SJCRH30 (cell line): ENCODE data around the gene PRPS1L1. TPM values are rescaled to one million over a fixed set of nuclear protein-coding genes. Genes with fewer than 3 reads are reported as not detected.

Experiments
- DNase-seq, 2 experiments: peaks; one replicate each; pipeline ENCODE4 v3.0.0-alpha.2; 2015 to 2020
- H3K27ac ChIP-seq: fragments of 250-450 bp; sonication (Bioruptor Pico); 2 replicates; pipeline ENCODE4 v1.5.1; 2020; ENCODE audit warnings: mild to moderate bottlenecking, moderate library complexity
- H3K27me3 ChIP-seq: fragments of 250-450 bp; sonication (Bioruptor Pico); 2 replicates; pipeline ENCODE4 v1.5.1; 2020; ENCODE audit warnings: mild to moderate bottlenecking, moderate library complexity
- H3K36me3 ChIP-seq: fragments of 250-450 bp; sonication (Bioruptor Pico); 2 replicates; pipeline ENCODE4 v1.5.1; 2020; ENCODE audit warnings: mild to moderate bottlenecking, moderate library complexity
- H3K4me1 ChIP-seq: fragments of 250-450 bp; sonication (Bioruptor Pico); 2 replicates; pipeline ENCODE4 v1.5.1; 2020; ENCODE audit warnings: mild to moderate bottlenecking, moderate library complexity
- H3K4me3 ChIP-seq: fragments of 250-450 bp; sonication (Bioruptor Pico); 2 replicates; pipeline ENCODE4 v1.5.1; 2020; ENCODE audit warnings: mild to moderate bottlenecking, moderate library complexity
- H3K9me3 ChIP-seq: fragments of 250-450 bp; sonication (Bioruptor Pico); replicated peaks from 2 replicates; pipeline ENCODE4 v1.5.1; 2020; ENCODE audit warnings: mild to moderate bottlenecking, moderate library complexity
- total RNA-seq: library from RNA; depleted of rRNA; stranded (reverse); fragments of >200 nt; shearing (Covaris generic); gene quantifications from 2 replicates; pipeline ENCODE4 v1.2.3, GENCODE V29; 2014; rRNA removed

PRPS1L1 gene
- total RNA-seq: not detected in 2 replicates

- DNase-seq: no peak
Measured at GRCh38 chr7:18027628-18028027, at the start of gene PRPS1L1. Gene PRPS1L1, minus strand, starts transcription at chr7:18027846.

GRCh38 chr7:18076461-18076860 lies 48.8 kb upstream of the PRPS1L1 start:
- H3K36me3 ChIP-seq: no peaks in the 10 kb centered on the region
- no peak for DNase-seq
- H3K4me3 ChIP-seq: no peak overlapping the region
- no peaks in the 10 kb centered on the region for H3K4me1 ChIP-seq
- no peaks in the 10 kb centered on the region for H3K27me3 ChIP-seq
- H3K27ac ChIP-seq: no peak overlapping the region
- H3K9me3 ChIP-seq: no peaks in the 10 kb centered on the region

More at GRCh38 chr7:18027628-18028027, at the start of gene PRPS1L1:
- H3K27ac ChIP-seq: no peak within 1 kb of the TSS
- no peaks in the 10 kb centered on the region for H3K4me1 ChIP-seq
- H3K9me3 ChIP-seq: no peaks in the 10 kb centered on the region
- H3K27me3 ChIP-seq: no peaks in the 10 kb centered on the region; the same call in 1 of the 2 replicates
- H3K36me3 ChIP-seq: no peaks in the 10 kb centered on the region
- no peak within 1 kb of the TSS for H3K4me3 ChIP-seq

- Histone ChIP-seq H3K4me1 (no peaks in the 10 kb centered on the region), H3K4me3 (no peak overlapping the region), H3K27ac (no peak overlapping the region), H3K9me3 (no peaks in the 10 kb centered on the region), H3K27me3 (no peaks in the 10 kb centered on the region), H3K36me3 (no peaks in the 10 kb centered on the region)
- DNase-seq: no peak
Measured at GRCh38 chr7:18068745-18069144, 41.1 kb upstream of the PRPS1L1 start.

- H3K4me1 ChIP-seq: no peaks in the 10 kb centered on the region
- H3K27ac ChIP-seq: no peak overlapping the region
- DNase-seq: peak; percentile 35 to 71
- H3K36me3 ChIP-seq: no peaks in the 10 kb centered on the region
- H3K27me3 ChIP-seq: no peaks in the 10 kb centered on the region
- H3K9me3 ChIP-seq: no peaks in the 10 kb centered on the region
- no peak overlapping the region for H3K4me3 ChIP-seq
Measured at GRCh38 chr7:18064242-18064838, 36.7 kb upstream of the PRPS1L1 start.

GRCh38 chr7:18063149-18063901 lies 35.7 kb upstream of the PRPS1L1 start:
- H3K4me3 ChIP-seq: no peak overlapping the region
- H3K27me3 ChIP-seq: no peaks in the 10 kb centered on the region
- no peaks in the 10 kb centered on the region for H3K36me3 ChIP-seq
- no peaks in the 10 kb centered on the region for H3K4me1 ChIP-seq
- no peak for DNase-seq
- H3K9me3 ChIP-seq: no peaks in the 10 kb centered on the region
- no peak overlapping the region for H3K27ac ChIP-seq

- no peaks in the 10 kb centered on the region for H3K36me3 ChIP-seq
- H3K4me1 ChIP-seq: no peaks in the 10 kb centered on the region
- no peak for DNase-seq
- H3K9me3 ChIP-seq: no peaks in the 10 kb centered on the region
- H3K4me3 ChIP-seq: no peak overlapping the region
- H3K27ac ChIP-seq: no peak overlapping the region
- no peaks in the 10 kb centered on the region for H3K27me3 ChIP-seq
Measured at GRCh38 chr7:18059171-18059570, 31.5 kb upstream of the PRPS1L1 start.

GRCh38 chr7:18053941-18054340 lies 26.3 kb upstream of the PRPS1L1 start:
- Histone ChIP-seq H3K4me3 (no peak overlapping the region), H3K27me3 (no peaks in the 10 kb centered on the region), H3K9me3 (no peaks in the 10 kb centered on the region), H3K4me1 (no peaks in the 10 kb centered on the region), H3K27ac (no peak overlapping the region), H3K36me3 (no peaks in the 10 kb centered on the region)
- DNase-seq: no peak

GRCh38 chr7:18053177-18053928 lies 25.7 kb upstream of the PRPS1L1 start:
- H3K4me1 ChIP-seq: no peaks in the 10 kb centered on the region

GRCh38 chr7:18049262-18049661 lies 21.6 kb upstream of the PRPS1L1 start:
- no peaks in the 10 kb centered on the region for H3K36me3 ChIP-seq
- no peaks in the 10 kb centered on the region for H3K4me1 ChIP-seq
- no peaks in the 10 kb centered on the region for H3K27me3 ChIP-seq
- no peak overlapping the region for H3K27ac ChIP-seq
- no peak for DNase-seq
- no peaks in the 10 kb centered on the region for H3K9me3 ChIP-seq
- H3K4me3 ChIP-seq: no peak overlapping the region

More at GRCh38 chr7:18053177-18053928, 25.7 kb upstream of the PRPS1L1 start:
- Histone ChIP-seq H3K4me3 (no peak overlapping the region), H3K9me3 (no peaks in the 10 kb centered on the region), H3K36me3 (no peaks in the 10 kb centered on the region), H3K27ac (no peak overlapping the region), H3K27me3 (no peaks in the 10 kb centered on the region)
- DNase-seq: no peak

GRCh38 chr7:18046601-18047000 lies 19.0 kb upstream of the PRPS1L1 start:
- no peak overlapping the region for H3K4me3 ChIP-seq
- H3K27ac ChIP-seq: no peak overlapping the region
- H3K36me3 ChIP-seq: no peaks in the 10 kb centered on the region
- H3K4me1 ChIP-seq: no peaks in the 10 kb centered on the region
- H3K9me3 ChIP-seq: no peaks in the 10 kb centered on the region; the same call in 1 of the 2 replicates
- no peak for DNase-seq
- no peaks in the 10 kb centered on the region for H3K27me3 ChIP-seq

GRCh38 chr7:18045171-18045570 lies 17.5 kb upstream of the PRPS1L1 start:
- no peaks in the 10 kb centered on the region for H3K36me3 ChIP-seq

GRCh38 chr7:18041191-18041590 lies 13.5 kb upstream of the PRPS1L1 start:
- Histone ChIP-seq H3K9me3 (no peaks in the 10 kb centered on the region; the same call in 1 of the 2 replicates), H3K27me3 (no peaks in the 10 kb centered on the region), H3K4me3 (no peak overlapping the region), H3K4me1 (peaks cover 19% of the 10 kb centered on the region), H3K27ac (no peak overlapping the region), H3K36me3 (no peaks in the 10 kb centered on the region)
- DNase-seq: no peak

More at GRCh38 chr7:18045171-18045570, 17.5 kb upstream of the PRPS1L1 start:
- no peak for DNase-seq
- no peak overlapping the region for H3K27ac ChIP-seq
- H3K4me1 ChIP-seq: peaks cover 13% of the 10 kb centered on the region
- H3K27me3 ChIP-seq: no peaks in the 10 kb centered on the region
- H3K4me3 ChIP-seq: no peak overlapping the region
- H3K9me3 ChIP-seq: no peaks in the 10 kb centered on the region; the same call in 1 of the 2 replicates

- peaks cover 19% of the 10 kb centered on the region for H3K4me1 ChIP-seq
- no peaks in the 10 kb centered on the region; the same call in 1 of the 2 replicates for H3K9me3 ChIP-seq
- H3K27me3 ChIP-seq: no peaks in the 10 kb centered on the region
- H3K36me3 ChIP-seq: no peaks in the 10 kb centered on the region
- peak in 1 of 2 experiments; percentile 59 for DNase-seq
- H3K4me3 ChIP-seq: no peak overlapping the region
- peak overlapping the region; percentile 25; the same call in 1 of the 2 replicates for H3K27ac ChIP-seq
Measured at GRCh38 chr7:18040196-18040595, 12.6 kb upstream of the PRPS1L1 start.

GRCh38 chr7:18038382-18038781 lies 10.7 kb upstream of the PRPS1L1 start:
- Histone ChIP-seq H3K4me1 (peaks cover 19% of the 10 kb centered on the region), H3K36me3 (no peaks in the 10 kb centered on the region), H3K27me3 (no peaks in the 10 kb centered on the region), H3K4me3 (no peak overlapping the region), H3K9me3 (no peaks in the 10 kb centered on the region; the same call in 1 of the 2 replicates), H3K27ac (no peak overlapping the region)
- no peak for DNase-seq

GRCh38 chr7:18037609-18038008 lies 10.0 kb upstream of the PRPS1L1 start:
- DNase-seq: no peak

More at GRCh38 chr7:18037609-18038008, 10.0 kb upstream of the PRPS1L1 start:
- Histone ChIP-seq H3K36me3 (no peaks in the 10 kb centered on the region), H3K9me3 (no peaks in the 10 kb centered on the region; the same call in 1 of the 2 replicates), H3K4me3 (no peak overlapping the region), H3K27ac (no peak overlapping the region), H3K27me3 (no peaks in the 10 kb centered on the region), H3K4me1 (peaks cover 19% of the 10 kb centered on the region)
